Stimulated activated CD8-positive, alpha-beta memory T cell treated with anti-CD3 and anti-CD28 coated beads, Interleukin-2, amount 100 ng/mL, for 48 hours (primary cell): ENCODE measurements around the gene SEMG2.

Source experiments
- DNase-seq, 2 donors: peaks; one replicate each; pipeline ENCODE4 v3.0.0-alpha.2; 2020; ENCODE audit warnings: low read depth in 2 of 2

The SEMG2 gene

GRCh38 chr20:45221076-45221475 lies at the start of gene SEMG2:
Gene SEMG2 (plus strand): TSS chr20:45221373. CDS start chr20:45221390, 17 bp downstream.
- DNase-seq: no peak

GRCh38 chr20:45173522-45173921 lies 47.7 kb upstream of the SEMG2 start:
- no peak for DNase-seq

DNA sequence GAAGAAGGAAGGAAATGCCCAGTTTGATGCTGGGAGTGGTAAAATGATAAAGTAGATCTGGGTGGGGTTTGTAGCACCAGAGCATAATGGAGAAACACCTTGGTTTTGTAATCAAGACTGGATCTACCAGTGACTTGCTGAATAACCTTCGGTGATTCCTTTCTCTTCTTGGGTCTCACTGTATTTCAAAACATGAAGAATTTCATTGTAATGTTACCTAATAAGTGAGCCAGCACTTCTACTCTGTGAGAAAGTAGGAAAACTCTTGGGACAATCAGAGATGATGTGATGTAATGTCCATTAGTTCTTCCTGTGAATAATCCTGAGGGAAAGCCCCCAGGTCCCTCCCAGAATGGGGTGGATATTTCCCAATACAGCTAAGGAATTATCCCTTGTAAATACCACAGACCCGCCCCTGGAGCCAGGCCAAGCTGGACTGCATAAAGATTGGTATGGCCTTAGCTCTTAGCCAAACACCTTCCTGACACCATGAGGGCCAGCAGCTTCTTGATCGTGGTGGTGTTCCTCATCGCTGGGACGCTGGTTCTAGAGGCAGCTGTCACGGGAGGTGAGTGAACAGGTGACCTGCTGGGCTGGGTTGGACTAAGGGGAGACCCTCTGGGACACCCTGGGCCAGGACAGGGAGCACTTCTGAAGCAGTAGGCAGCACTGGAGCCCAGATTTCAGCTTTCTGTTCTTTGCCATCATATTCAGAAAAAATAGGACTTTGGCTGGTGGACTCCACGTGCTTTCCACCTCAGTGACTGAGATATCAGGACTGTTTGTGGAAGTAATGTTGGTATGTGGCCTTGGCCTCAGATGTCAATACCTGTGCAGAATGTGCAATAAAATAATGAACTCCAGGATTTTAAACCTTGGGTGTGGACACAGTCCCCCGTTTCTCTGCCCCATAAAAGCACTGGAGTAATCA lies 46.5 kb upstream of the SEMG2 start, which contains the start of gene PI3:
PI3 (plus strand) TSS at position 469 of the 931 bp plus-strand sequence; CDS start at position 490, 21 bp downstream.
- no peak for DNase-seq

GRCh38 chr20:45176526-45177267 lies 44.5 kb upstream of the SEMG2 start:
- DNase-seq: no peak

GRCh38 chr20:45179166-45179565 lies 42.0 kb upstream of the SEMG2 start:
- no peak for DNase-seq

DNA sequence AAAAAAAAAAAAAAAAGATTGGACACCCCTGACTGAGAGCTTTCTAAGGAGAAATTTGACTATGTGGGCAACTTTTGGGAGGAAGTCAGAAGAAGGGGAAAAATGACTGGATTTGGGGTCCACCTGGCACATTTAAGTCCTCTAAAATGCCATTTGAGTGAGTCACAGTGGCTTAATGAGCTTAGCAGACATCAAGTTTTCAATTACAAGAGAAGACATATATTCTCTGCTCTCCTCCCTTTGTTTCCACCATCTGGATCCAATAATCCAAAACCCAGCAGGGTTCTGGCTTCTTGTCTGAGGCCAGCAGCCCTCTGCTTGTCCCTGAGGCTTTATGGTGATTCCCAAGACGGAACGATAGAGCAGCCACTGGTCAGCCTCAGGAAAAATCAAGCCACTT lies 39.5 kb upstream of the SEMG2 start:
- DNase-seq: no peak

DNA sequence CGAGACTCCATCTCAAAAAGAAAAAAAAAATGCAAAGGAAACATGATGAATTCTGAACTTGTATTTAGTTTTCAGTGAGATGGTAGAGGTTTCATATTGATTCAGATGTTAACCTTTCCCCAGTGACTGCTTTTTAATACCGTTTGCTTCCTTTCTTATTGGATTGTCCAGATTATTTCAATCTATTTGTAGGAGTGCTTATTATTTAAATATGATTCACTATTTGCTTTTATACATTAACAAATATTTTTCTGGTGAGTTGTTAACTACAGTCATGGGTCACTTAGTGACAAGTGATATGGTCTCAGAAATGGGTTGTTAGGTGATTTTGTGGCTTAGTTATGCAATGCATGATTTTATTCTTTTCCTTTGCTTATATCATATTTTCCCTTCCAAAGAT lies 38.1 kb upstream of the SEMG2 start:
- DNase-seq: no peak

DNA sequence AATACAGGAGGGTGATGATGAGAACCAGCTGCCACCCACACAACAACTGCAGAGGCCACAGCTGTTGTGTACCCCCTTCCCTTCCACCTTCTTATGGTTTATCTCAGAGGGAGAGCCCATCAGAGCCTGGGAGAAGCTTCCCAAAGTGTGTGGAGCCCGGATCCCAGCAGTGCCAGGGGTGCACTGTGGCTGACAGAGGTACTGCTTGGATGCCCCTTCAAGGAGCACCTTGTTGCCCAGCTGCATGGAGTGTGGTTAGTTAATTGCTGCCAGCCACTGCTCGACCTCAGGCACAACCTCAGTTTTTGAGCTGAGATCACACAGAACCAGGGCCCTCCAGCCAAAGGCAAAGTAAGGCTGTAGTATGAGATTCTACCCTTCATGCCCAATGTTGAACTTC lies 33.5 kb upstream of the SEMG2 start:
- no peak for DNase-seq

GRCh38 chr20:45189067-45189609 lies 32.0 kb upstream of the SEMG2 start:
- no peak for DNase-seq

GRCh38 chr20:45189861-45190260 lies 31.3 kb upstream of the SEMG2 start:
- DNase-seq: no peak

DNA sequence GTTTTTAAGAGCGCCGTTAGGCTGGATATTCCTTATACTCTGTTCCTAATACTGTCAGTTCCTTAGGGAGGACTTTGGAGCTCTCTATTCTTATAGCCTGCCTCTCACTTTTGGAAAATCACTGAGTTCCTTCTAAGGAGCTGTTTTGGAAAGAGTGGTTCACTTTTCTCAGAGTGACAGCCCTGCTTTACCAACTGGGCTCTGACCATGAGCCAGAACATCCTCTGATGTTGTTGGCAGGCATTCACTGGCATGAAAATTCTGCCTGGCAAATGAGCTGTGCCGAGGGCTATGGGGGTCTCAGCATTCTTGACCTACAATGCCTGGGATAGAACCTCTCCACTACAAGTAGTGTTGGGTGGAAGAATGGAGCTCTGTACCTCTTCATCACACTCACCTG lies 29.2 kb upstream of the SEMG2 start:
- DNase-seq: no peak

DNA sequence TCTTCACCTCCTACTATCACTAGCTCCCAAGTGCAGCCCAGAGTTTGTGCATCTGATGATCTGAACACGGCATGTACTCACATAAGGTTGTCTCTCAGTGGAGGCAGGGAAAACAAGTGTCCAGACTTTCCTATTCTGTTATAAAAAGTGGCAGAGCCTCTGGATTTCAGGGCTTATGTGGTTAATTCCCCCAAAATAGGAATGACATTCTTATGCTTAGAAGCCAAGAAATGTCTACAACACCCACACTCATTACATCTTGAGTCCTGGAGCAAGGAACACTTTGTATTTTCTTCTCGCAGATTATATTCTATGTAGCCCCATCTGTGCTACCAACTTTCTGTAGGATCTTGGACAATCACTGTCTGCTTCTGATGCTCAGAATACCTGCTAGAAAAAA lies 27.8 kb upstream of the SEMG2 start:
- DNase-seq: no peak

GRCh38 chr20:45206725-45207124 lies 14.4 kb upstream of the SEMG2 start, which contains the start of gene SEMG1:
Gene SEMG1 (plus strand): TSS chr20:45207033. CDS start chr20:45207054, 21 bp downstream.
- DNase-seq: no peak

DNA sequence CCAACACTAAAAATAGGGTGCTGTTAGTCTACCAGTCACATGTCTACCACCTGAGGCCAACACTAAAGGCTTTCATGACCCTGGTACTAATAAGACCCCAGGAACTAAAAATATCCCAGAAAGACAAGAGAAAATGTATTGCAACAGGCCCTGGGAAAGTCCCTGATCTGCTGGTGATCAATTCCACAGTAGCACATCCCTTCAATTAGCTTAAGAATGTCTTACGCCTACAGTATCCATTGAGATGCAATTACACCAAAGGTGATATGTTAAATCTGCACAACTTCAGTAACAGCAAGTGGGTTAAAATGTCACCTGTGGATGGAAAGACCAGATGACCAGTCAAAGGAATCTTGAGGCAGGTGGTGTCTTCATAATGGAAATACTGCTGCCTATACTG lies 11.2 kb upstream of the SEMG2 start:
- DNase-seq: no peak

DNA sequence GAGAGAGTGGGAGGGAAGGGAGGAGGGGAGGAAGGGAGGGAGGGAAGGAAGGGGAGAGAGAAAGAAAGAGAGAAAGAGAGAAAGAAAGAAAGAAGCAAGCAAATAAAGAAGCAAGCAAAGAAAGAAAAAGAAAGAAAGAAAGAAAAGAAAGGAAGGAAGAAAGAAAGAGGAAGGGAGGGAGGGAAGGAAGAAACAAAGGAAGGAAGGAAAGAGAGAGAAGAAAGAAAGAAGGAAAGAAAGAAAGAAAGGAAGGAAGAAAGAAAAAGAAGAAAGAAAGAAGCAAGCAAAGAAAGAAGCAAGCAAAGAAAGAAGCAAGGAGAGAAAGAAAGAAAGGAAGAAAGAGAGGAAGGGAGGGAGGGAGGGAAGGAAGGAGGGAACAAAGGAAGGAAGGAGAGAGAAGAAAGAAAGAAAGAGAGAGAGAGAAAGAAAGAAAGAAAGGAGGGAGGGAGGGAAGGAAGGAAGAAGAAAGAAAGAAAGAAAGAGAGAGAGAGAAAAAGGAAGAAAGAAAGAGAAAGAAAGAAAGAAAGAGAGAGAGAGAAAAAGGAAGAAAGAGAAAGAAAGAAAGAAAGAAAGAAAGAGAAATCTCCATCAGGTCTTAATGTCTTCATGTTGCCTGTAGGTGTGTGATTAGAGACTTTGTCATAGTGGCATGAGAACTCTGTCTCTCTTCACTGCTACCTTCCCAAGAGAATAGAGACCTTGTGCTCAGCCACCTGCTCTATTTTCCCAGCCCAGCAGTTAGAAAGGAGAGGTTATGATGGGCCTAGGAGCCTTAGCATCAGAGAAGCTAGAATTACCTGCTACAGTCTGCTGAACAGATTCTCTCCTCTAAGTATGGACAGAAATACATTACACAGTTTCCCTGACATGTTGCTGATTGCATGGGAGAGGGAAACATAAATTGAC lies 9.4 kb upstream of the SEMG2 start:
- DNase-seq: no peak

- DNase-seq: no peak
Observed at GRCh38 chr20:45212836-45213235, 8.3 kb upstream of the SEMG2 start.

DNA sequence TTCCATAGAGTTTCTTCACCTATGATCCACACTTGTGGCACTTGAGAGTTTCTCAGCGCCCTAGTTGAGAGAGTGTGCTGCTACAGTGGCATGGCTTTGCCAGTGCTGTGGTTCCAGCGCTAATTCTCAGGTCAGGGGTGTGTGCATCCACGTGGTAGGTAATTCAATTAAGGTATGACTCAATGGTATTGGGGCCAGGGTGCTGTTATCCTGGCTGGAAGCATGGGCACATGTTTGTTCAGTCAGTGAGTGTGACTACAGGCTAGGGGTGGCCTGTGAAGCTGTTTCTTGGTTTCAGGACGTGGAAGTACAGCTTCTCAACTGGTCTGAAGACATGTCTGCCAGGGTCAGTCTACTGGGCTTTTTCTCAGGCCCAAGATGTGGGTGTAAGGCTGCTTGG lies 3.0 kb upstream of the SEMG2 start:
- DNase-seq: no peak

DNA sequence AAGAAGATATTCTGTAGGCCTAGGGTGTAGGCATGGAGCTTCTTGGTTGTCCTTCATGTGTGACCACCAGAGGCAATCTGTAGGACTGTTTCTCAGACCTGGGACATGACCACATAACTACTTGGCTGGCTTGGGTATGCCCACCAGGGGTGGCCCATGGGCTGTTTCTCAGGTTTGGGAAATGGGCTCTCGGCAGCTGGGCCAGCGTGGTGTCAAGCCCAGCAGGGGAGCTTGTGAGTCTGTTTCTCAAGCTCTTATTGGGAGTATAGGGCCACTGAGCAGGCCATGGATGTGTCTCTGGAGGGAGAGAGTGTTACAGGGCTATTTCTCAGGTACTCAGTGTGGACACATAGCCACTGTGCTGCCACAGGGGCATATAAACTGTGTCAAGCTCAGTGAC lies 2.5 kb upstream of the SEMG2 start:
- DNase-seq: no peak

DNA sequence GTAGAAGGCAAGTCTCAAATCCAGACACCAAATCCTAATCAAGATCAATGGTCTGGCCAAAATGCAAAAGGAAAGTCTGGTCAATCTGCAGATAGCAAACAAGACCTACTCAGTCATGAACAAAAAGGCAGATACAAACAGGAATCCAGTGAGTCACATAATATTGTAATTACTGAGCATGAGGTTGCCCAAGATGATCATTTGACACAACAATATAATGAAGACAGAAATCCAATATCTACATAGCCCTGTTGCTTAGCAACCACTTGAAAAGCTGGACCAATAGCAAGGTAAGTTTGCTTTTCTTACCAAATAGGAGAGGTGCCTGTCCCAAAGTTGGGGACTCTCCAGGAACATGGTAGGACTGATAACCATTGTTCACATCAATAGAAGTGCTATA lies 2.0 kb downstream of the SEMG2 start:
- DNase-seq: no peak

DNA sequence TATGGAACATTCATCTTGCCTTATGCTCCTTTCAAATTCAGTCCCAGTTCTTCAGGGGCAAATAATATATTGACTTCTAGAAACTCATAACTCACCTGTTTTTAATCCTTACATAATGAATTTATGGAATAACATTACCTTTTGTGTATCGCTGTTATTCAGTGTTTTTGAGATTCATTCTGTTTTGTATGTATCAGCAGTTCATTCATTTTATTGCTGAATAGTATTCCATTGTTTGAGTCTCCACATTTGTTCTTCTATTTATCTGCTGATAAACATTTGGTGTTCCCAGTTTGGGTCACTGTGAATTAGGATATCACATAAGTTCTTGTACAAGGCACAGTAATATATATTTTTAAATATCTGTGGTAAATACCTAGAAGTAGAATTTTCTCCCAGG lies 5.1 kb downstream of the SEMG2 start:
- no peak for DNase-seq

DNA sequence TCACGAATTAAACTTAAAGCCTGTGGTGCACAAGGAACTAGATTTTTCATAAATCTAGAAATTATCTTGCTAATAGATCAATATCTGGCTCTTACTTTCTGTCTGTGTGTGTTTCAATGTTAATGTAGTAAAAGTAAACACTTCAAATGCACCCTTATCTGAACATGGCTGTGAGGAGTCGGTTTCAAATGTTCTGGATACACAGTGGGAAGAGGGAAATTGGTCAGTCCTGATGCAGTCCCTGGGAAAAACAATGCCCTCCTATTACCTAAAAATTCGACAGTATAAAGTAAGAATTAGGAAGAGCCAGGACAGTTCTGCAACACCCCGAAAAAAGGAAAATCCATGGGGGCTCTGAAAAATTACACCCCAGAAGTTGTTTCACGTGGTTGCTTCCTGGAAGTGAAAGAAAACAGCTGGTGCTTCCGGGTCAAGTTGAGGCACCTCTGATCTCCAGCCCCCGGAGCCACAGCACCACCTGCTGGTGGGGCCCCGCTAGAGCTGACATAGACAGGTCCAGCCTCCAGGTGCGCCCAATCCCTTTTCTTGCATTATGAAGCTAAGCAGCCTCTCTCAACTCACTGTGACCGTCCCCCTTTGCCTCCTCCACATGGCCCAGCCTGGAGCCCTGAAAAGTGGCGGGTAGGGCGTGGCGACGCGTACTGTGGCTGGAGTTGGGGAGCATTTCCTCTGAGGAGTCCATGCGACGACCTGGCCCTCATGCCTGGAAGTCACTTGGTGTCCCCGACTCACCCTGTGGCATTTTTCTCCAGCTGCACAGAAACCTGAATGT lies 8.3 kb downstream of the SEMG2 start:
- peak; percentile 50 to 62 for DNase-seq
